RWPE2 (cell line): ENCODE results near the gene LRRC46.

Source experiments
- ATAC-seq: fragments of 200-7000 bp; cut with Tn5 transposase; 3 replicates; pipeline ENCODE4 v1.9.1; 2021; ENCODE audit warnings: low read depth
- DNase-seq: peaks from one replicate; pipeline ENCODE4 v3.0.0-alpha.2; 2020; ENCODE audit warnings: low spot score
- H3K27ac ChIP-seq: fragments of 450-650 bp; 2 replicates; pipeline ENCODE4 v1.5.1; 2017; ENCODE audit warnings: mild to moderate bottlenecking; ENCODE audit not compliant: poor library complexity, severe bottlenecking
- H3K27me3 ChIP-seq: fragments of 250-450 bp; sonication (Bioruptor Pico); 2 replicates; pipeline ENCODE4 v1.5.1; 2021; ENCODE audit warnings: mild to moderate bottlenecking, moderate library complexity; ENCODE audit not compliant: insufficient read depth, poor library complexity, severe bottlenecking
- H3K36me3 ChIP-seq: fragments of 250-450 bp; sonication (Bioruptor Pico); 2 replicates; pipeline ENCODE4 v1.5.1; 2020; ENCODE audit warnings: low read depth, mild to moderate bottlenecking, moderate library complexity
- H3K4me1 ChIP-seq: fragments of 250-450 bp; sonication (Bioruptor Pico); 2 replicates; pipeline ENCODE4 v1.5.1; 2021; ENCODE audit warnings: mild to moderate bottlenecking, moderate library complexity; ENCODE audit not compliant: insufficient read depth, poor library complexity, severe bottlenecking
- H3K4me3 ChIP-seq: fragments of 250-450 bp; sonication (Bioruptor Pico); 2 replicates; pipeline ENCODE4 v1.5.1; 2021; ENCODE audit warnings: mild to moderate bottlenecking, moderate library complexity; ENCODE audit not compliant: severe bottlenecking
- H3K9me3 ChIP-seq: fragments of 250-450 bp; sonication (Bioruptor Pico); 2 replicates; pipeline ENCODE4 v1.5.1; 2021; ENCODE audit warnings: mild to moderate bottlenecking, moderate library complexity; ENCODE audit not compliant: severe bottlenecking
- CTCF ChIP-seq: fragments of 450-650 bp; IDR thresholded peaks from one replicate; pipeline ENCODE4 v1.5.1; 2017; ENCODE audit warnings: mild to moderate bottlenecking, moderate library complexity; ENCODE audit not compliant: poor library complexity, severe bottlenecking

The LRRC46 gene

GRCh38 chr17:47883589-47884426 is 52.3 kb downstream of the LRRC46 start:
- ATAC-seq (no peak), DNase-seq (no peak)
- no peak overlapping the region for H3K27ac ChIP-seq
- H3K27me3 ChIP-seq: no peaks in the 10 kb centered on the region
- no peaks in the 10 kb centered on the region for H3K36me3 ChIP-seq
- peaks cover 8% of the 10 kb centered on the region for H3K4me1 ChIP-seq
- TF ChIP-seq CTCF: no peak
- H3K4me3 ChIP-seq: no peak overlapping the region
- H3K9me3 ChIP-seq: no peaks in the 10 kb centered on the region

- no peak for DNase-seq
- Histone ChIP-seq H3K27ac (no peak overlapping the region), H3K27me3 (no peaks in the 10 kb centered on the region), H3K4me3 (no peak overlapping the region), H3K36me3 (no peaks in the 10 kb centered on the region), H3K4me1 (peaks cover 8% of the 10 kb centered on the region), H3K9me3 (no peaks in the 10 kb centered on the region)
- ATAC-seq: no peak
- no peak for TF ChIP-seq CTCF
These were observed 52.9 kb downstream of the LRRC46 start for GRCh38 chr17:47884427-47884740.

GRCh38 chr17:47884905-47885730 is 53.6 kb downstream of the LRRC46 start:
- H3K27me3 ChIP-seq: no peaks in the 10 kb centered on the region
- TF ChIP-seq CTCF: no peak
- peaks cover 8% of the 10 kb centered on the region for H3K4me1 ChIP-seq
- H3K9me3 ChIP-seq: no peaks in the 10 kb centered on the region
- H3K36me3 ChIP-seq: no peaks in the 10 kb centered on the region
- H3K27ac ChIP-seq: no peak overlapping the region
- ATAC-seq (peak; percentile 8; the same call in 2 of the 3 replicates), DNase-seq (no peak)
- H3K4me3 ChIP-seq: no peak overlapping the region
